SK-N-SH treated with all-trans-retinoic acid at 6 μM for 48 hours (cell line): ENCODE data around the gene SYNDIG1.

Experiments
- ATAC-seq: fragments of 200-7000 bp; cut with Tn5 transposase; 3 replicates; pipeline ENCODE4 v1.9.1; 2020; ENCODE audit warnings: mild to moderate bottlenecking, moderate library complexity
- ARNTL ChIP-seq: fragments of 450-650 bp; formaldehyde crosslinking; IDR thresholded peaks from 2 replicates; pipeline ENCODE4 v1.5.0; 2020; ENCODE audit warnings: low read depth, mild to moderate bottlenecking, moderate library complexity, borderline replicate concordance
- BACH2 ChIP-seq: fragments of 250-450 bp; sonication (Bioruptor Pico); IDR thresholded peaks from 2 replicates; pipeline ENCODE4 v1.9.0; 2021; ENCODE audit warnings: mild to moderate bottlenecking, borderline replicate concordance
- CSDC2 ChIP-seq: fragments of 250-450 bp; sonication (Bioruptor Pico); IDR thresholded peaks from 2 replicates; pipeline ENCODE4 v1.5.0; 2020; ENCODE audit warnings: mild to moderate bottlenecking, moderate library complexity
- ESRRG ChIP-seq: fragments of 250-450 bp; sonication (Bioruptor Pico); IDR thresholded peaks from 2 replicates; pipeline ENCODE4 v1.6.1; 2021; ENCODE audit warnings: mild to moderate bottlenecking
- GLIS3 ChIP-seq: fragments of 250-450 bp; sonication (Bioruptor Pico); IDR thresholded peaks from 2 replicates; pipeline ENCODE4 v1.5.0; 2020; ENCODE audit warnings: mild to moderate bottlenecking, moderate library complexity
- ISL1 ChIP-seq: fragments of 250-450 bp; sonication (Bioruptor Pico); IDR thresholded peaks from 2 replicates; pipeline ENCODE4 v2.1.2; 2022; ENCODE audit warnings: mild to moderate bottlenecking, moderate library complexity
- OSR1 ChIP-seq: fragments of 250-450 bp; sonication (Bioruptor Pico); IDR thresholded peaks from 2 replicates; pipeline ENCODE4 v1.8.0; 2022; ENCODE audit warnings: moderate library complexity, mild to moderate bottlenecking, inconsistent platforms
- PATZ1 ChIP-seq: fragments of 250-450 bp; sonication (Bioruptor Pico); IDR thresholded peaks from 2 replicates; pipeline ENCODE4 v1.8.0; 2020; ENCODE audit warnings: mild to moderate bottlenecking, moderate library complexity, borderline replicate concordance
- POU6F1 ChIP-seq: fragments of 250-450 bp; sonication (Bioruptor Pico); IDR thresholded peaks from 2 replicates; pipeline ENCODE4 v1.8.0; 2021; ENCODE audit warnings: low read depth, mild to moderate bottlenecking, moderate library complexity, borderline replicate concordance
- PPARA ChIP-seq: fragments of 250-450 bp; sonication (Bioruptor Pico); IDR thresholded peaks from 2 replicates; pipeline ENCODE4 v1.5.0; 2020; ENCODE audit warnings: mild to moderate bottlenecking, borderline replicate concordance
- SNAI2 ChIP-seq: fragments of 250-450 bp; sonication (Bioruptor Pico); IDR thresholded peaks from 2 replicates; pipeline ENCODE4 v1.5.0; 2020; ENCODE audit warnings: mild to moderate bottlenecking, moderate library complexity
- TOX ChIP-seq: fragments of 250-450 bp; sonication (Bioruptor Pico); IDR thresholded peaks from 2 replicates; pipeline ENCODE4 v1.8.0; 2021; ENCODE audit warnings: mild to moderate bottlenecking, moderate library complexity, borderline replicate concordance
- TSHZ2 ChIP-seq: fragments of 250-450 bp; sonication (Bioruptor Pico); IDR thresholded peaks from 2 replicates; pipeline ENCODE4 v1.5.0; 2020; ENCODE audit warnings: mild to moderate bottlenecking, moderate library complexity
- ZFP30 ChIP-seq: fragments of 450-650 bp; formaldehyde crosslinking; IDR thresholded peaks from 2 replicates; pipeline ENCODE4 v1.5.0; 2022; ENCODE audit warnings: mild to moderate bottlenecking, moderate library complexity
- ZNF565 ChIP-seq: fragments of 450-650 bp; formaldehyde crosslinking; conservative IDR thresholded peaks from 2 replicates; pipeline ENCODE4 v1.5.0; 2020; ENCODE audit warnings: low read depth, mild to moderate bottlenecking, moderate library complexity
- ZNF8 ChIP-seq: fragments of 450-650 bp; formaldehyde crosslinking; IDR thresholded peaks from 2 replicates; pipeline ENCODE4 v1.5.0; 2020; ENCODE audit warnings: mild to moderate bottlenecking, moderate library complexity
- TF ChIP-seq, protein P1 (sequence below): fragments of 250-450 bp; sonication (Bioruptor Pico); IDR thresholded peaks from 2 replicates; pipeline ENCODE4 v1.5.1; 2021; ENCODE audit warnings: mild to moderate bottlenecking, moderate library complexity

Gene SYNDIG1

GRCh38 chr20:24672181-24672880 lies 202.9 kb downstream of the SYNDIG1 start:
- ATAC-seq, result peak; percentile 51
- TF ChIP-seq ISL1 (no peak), BACH2 (CRISPR knock-in tag) (no peak), ZFP30 (CRISPR knock-in tag) (no peak), OSR1 (CRISPR knock-in tag) (no peak), TOX (CRISPR knock-in tag) (no peak)

DNA sequence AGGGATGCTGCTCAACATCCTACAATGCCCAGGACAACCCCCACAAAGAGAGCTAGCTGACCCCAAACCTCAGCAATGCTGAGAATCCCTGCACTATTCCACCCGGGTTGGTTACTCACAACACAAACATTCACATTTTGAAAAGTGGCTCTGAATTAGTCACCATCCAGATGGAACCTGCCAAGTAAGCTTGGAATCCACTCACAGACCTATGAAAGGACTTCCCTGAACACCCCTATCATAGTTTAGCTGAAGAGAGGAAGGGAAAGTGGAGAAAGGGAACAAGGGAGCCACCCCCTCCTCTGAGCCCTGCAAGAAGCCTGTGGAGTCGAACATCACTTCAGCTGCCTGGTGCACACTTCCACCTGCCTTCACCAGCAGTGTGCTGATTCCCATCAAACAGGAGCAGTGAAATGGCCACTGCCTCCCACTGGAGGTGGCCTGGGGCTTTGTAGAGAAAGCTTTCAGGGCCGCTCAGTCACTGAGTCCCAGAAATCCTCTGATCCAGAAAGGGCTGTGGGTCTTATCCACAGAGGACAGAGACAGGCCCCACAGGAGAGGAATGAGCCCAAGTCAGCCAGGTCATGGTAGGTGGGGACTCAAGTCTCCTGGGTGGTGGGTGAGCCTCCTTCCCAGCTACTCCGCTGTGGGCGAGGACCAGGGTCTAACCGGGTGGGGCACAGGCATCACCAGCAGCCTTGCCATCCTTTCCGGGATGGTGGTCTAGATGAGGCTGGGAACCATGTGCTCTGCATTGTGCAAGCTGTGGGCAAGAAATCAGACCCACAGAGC lies 203.7 kb downstream of the SYNDIG1 start:
- ATAC-seq, result peak; percentile 90

More for the DNA sequence above, 203.7 kb downstream of the SYNDIG1 start:
- TF ChIP-seq GLIS3 (CRISPR knock-in tag), result no peak
- TF ChIP-seq CSDC2, result no peak
- TF ChIP-seq TSHZ2 (CRISPR knock-in tag), result no peak
- no peak for TF ChIP-seq OSR1 (CRISPR knock-in tag)
- TF ChIP-seq PATZ1, result no peak
- TF ChIP-seq ZNF565, result no peak
- no peak for TF ChIP-seq ESRRG (CRISPR knock-in tag)
- no peak for TF ChIP-seq POU6F1 (CRISPR knock-in tag)
- TF ChIP-seq SNAI2 (CRISPR knock-in tag), result no peak
- no peak for TF ChIP-seq PPARA (CRISPR knock-in tag)
- TF ChIP-seq, protein P1, sequence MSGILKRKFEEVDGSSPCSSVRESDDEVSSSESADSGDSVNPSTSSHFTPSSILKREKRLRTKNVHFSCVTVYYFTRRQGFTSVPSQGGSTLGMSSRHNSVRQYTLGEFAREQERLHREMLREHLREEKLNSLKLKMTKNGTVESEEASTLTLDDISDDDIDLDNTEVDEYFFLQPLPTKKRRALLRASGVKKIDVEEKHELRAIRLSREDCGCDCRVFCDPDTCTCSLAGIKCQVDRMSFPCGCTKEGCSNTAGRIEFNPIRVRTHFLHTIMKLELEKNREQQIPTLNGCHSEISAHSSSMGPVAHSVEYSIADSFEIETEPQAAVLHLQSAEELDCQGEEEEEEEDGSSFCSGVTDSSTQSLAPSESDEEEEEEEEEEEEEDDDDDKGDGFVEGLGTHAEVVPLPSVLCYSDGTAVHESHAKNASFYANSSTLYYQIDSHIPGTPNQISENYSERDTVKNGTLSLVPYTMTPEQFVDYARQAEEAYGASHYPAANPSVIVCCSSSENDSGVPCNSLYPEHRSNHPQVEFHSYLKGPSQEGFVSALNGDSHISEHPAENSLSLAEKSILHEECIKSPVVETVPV, result no peak
- no peak for TF ChIP-seq ARNTL
- TF ChIP-seq BACH2 (CRISPR knock-in tag), result no peak
- no peak for TF ChIP-seq ZNF8
